Kasumi-1 (cell line): ENCODE results near the gene SEC14L2.
A peak's percentile ranks its signal among the peaks of the same experiment; 100 is the strongest.
"Not testable (repeated sequence)": the region's sequence is repeated elsewhere in the genome, so short reads cannot be mapped to it uniquely, and the experiment has no call there.

Source experiments
- DNase-seq, 2 experiments: peaks; one replicate each; lab custom pipeline; 2025; lab: John Stamatoyannopoulos, UW

The SEC14L2 gene

DNA sequence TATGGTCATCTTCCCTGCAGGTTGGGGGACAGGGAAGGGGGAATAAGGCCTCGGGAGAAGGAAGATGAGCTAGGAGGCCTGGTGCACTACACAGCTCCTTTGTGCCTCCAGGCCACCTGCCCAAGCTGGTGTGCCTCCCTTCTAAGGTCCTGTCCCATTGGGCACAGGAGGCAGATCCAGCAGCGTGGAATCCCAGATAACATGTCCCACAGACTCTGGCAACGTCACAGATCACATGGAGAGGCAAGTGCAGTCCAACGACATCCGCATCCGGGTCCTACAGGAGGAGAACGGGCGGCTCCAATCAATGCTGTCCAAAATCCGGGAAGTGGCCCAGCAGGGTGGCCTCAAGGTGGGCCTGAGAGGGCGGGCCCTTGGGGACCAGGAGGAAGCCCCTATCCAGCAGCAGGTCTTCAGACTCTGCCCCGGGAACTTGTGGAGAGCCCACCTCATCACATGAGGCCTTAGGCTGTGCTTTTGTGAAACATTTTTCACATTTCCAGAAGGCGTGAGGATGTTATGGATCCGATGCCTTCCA lies 21.4 kb upstream of the SEC14L2 start:
- no peak for DNase-seq

DNA sequence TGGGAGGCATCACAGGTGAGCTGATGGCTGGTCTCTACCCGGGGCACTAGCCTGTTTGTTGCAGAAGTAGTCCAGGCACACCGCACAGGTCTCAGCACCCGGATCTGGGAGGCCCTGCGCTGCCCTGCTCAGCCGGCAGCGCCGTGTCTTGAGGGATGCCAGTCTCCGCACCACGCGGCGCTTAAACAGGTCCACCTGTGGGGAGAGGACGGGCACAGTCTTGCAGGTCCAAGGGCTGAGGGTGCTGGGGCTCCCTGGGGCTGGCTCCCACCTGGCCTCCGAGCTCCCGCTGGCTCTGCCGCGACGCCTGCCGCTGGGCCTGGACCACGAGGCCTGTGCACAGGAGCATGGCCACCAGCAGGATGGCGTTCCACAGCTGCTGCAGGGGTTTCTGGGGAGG lies 16.8 kb upstream of the SEC14L2 start:
- DNase-seq = no peak

DNA sequence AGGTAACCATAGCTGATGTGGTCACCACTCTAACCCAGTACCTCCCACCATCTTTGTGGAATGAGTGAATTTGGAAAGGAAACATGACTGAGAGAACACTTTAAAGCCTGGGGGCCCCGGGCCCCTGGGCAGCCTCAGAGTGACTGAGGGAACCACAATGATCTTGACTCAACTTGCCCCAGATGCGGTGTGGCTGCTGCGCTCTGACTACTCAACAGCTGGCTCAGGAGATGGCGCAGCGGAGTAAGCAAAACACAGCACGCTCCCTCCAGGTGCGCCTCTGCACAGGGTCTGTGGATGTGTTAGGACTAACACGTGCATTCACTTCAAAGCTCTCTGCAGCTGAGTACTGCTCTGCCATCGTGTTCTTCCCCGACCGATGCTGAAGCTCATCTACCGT lies 15.6 kb upstream of the SEC14L2 start:
- no peak for DNase-seq

DNA sequence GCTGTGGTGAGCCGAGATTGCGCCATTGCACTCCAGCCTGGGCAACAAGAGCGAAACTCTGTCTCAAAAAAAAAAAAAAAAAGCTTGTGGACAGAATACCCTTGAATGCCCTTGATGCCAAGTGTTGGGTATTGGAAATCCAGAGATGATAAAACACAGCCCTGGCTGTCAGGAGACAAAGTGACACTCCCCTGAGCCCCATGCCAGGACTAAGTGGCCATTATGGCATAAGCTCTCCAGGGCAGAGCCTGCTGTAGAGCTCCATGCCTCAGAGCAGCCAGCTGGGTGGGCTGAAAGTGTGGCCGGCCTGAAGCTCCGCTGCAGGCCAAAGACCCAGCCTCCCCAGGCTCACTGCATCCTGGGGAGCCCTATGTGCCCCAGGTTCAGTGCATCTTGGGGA lies 14.5 kb upstream of the SEC14L2 start:
- DNase-seq = no peak

DNA sequence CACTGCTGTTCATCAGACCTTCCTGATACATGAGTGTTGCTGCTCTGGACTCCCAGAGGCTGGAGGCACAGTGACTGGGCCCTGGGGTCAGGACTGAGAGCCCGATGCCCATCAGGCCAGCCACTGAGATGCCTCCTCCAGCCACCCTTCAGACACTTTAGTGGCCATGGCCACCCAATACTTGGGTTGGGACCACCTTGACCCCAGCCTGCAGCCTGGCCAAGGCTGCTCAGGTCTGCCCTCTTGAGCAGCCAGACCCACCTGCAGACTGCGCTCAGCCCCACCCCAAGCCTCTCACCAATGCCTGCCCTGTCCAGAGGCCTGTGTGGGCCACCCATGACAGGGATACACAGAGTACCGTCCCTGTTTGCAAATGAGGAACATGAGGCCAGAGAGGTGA lies 13.8 kb upstream of the SEC14L2 start:
- DNase-seq = no peak

DNA sequence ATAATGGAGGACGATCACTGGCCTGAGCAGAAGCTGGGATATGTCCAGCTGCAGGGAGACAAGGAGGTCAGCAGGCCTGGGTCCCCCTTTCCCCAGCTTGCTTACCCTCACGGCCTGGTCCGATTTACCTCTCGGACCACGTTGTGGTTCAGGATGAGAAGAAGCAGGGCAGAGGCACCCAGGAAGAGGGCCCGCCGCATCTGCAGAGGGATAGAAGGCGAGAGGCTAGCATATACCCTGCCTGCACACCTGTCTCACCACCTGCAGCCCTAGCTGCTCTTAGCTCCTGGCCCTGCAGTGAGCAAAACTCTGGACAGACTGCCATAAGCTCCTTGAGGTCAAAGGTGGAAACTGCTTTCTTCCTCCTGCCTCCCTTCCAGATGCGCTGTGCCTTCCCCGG lies 10.9 kb upstream of the SEC14L2 start:
- no peak for DNase-seq

DNA sequence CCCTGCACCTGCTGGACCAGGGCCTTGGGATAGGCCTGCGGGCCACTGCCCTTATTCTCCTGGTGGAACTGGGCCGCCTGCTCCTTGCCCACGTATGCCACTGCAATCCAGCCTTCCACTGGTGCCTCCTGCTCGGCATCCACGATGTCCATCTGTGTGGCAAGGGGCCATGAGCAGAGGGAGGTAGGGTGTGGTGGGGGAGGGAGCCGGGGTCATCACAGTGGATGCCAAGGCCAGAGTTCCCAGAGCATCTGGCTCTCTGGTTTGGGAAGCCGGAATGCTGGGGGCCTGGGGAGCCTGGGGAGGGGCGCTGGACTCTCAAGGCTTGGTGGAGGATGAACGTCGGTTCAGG lies 10.2 kb upstream of the SEC14L2 start:
- DNase-seq = no peak

DNA sequence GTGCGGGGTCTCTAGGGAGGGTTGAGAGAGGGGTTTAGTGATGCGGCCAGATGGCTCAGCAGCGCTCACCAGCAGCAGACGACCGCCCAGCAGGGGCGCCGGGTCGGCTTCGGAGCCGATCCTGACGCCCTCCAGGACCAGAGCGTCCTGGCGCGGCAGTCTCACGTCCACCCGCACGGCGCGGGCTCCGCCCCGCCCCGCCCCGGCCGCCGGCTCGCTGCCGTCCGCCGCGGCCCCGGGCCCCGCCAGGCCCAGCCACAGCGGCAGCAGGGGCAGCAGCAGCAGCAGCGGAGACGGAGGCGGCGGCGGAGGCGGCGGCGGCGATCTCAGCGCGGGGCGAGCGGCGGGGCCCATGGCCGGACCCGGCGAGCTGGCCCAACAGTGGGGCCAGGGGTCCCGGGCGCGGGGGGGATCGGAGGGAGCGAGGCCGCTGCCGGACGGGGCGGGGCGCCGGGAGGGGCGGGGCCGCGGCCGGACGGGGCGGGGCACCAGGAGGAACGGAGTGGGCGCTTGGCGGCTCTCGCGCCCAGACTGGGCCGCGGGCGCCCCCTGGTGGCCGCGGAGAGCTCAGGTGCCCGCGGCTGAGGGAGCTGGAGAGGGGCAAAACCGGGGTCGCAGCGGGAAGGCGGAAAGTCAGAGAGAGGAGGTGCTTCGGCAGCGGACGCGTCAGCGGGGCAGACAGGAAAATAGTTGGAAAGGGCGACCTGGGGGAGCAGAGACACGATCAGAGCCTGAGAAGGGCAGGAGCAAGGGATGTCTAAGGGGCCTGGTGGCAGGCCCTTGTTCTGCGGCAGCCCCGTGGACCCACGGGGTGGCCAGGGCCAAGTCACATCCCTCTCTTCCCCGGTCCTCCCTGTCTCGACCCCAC lies 9.6 kb upstream of the SEC14L2 start, which contains the start of gene RNF215:
Gene RNF215, minus strand, starts transcription at position 452 of the 868 bp plus-strand sequence. Its CDS starts 98 bp downstream, at position 354.
- peak; percentile 64 to 78 for DNase-seq

DNA sequence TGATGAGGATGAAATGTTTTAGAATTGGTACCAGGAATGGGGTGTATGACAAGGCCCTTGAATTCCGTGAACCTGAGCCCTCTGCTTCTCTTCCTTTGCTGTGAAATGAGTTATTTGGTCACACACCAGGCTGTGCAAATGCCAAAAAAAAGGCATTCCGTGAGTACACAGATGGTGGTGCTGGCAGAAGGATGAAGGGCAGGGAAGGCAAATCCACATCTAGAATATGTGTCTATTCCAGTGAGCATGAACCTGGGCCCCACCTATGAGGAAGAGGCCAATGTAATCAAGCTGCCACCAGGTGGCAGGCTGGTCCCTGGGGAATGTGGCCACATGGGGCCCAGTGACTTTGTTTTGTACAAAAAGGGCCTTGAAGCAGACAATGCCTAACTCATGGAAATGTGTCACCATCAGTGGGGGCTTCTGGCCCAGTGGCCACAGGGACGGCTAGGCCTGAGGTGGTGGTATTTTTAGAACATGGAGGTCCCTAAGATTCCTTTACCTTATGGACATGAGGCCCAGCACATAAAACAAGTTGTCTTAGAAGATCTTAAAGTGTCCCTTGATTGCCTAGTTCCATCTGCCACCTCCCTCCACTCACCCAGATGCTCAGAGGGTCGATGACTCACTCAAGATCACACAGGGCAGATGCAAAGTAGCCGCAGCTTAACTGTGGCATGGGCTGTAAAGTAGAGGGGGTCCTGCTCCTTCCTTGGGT lies 5.7 kb upstream of the SEC14L2 start:
- peak; percentile 65 to 76 for DNase-seq

DNA sequence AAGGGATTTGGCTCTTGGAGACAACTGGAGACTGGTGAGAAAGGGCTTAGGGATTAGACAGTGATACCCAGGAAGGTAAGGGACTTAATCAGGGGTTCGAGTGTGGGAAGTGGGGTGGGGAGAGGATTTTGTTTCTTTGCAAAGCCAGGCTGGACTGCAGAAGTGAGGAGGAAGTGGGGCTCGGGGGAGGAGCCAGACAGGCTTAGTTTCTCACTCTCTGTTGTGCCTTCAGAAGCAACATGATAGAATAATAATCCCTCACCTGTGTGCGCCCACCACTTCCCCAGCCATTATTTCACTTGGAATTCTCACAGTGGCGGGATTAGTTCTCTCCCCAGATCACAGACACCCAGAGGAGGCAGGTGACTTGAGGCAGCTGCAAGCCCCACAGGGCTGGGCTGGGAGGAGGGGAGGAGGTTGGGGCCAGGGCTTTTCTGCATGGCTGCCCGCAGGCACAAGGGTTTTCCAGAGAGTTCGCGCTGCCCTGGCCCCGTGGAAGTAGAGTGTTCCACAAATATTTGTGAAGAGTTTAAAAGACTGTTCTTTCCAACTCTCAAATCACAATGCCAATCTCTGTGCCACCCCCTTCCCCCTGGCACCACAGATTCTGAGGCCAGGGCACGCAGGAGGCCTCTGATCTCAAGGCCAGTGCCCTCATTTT lies 4.0 kb upstream of the SEC14L2 start:
- peak; percentile 11 to 15 for DNase-seq

DNA sequence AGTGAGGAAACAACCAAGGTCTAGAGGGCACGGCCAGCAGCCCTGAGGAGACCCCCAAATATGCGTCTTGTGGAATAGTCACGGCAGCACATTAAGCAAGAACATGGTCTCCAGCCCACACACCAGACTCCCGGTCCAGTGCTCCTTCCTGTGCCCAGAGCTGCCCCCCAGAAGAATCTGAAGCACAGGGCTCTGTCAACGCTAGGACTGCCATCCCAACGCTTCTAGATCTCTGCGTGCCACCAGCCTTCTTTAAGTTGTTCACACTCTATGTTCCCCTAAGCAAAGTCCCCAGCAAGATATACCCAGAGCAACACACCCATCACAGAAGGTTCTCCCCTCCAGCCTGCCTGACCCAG lies 3.5 kb upstream of the SEC14L2 start:
- no peak for DNase-seq

DNA sequence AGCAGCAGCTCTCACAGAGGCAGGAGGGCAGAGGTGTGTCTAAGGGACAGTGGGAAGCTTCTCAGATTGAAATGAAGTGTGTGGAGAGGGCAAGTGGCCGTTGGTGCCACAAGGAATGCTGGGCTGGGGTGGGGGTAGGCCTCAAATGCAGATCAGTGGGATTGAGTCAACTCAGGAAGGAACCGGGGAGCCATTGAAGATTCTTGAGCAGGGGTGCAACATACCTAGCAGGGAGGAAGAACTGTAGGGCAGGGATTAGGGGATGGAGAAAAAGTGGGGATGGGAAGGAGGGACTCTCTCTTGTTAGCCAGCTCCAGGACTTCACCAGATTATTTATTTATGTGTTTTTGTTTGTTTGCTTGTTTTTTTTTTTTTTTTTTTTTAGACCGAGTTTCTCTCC lies 2.9 kb upstream of the SEC14L2 start:
- no peak for DNase-seq

DNA sequence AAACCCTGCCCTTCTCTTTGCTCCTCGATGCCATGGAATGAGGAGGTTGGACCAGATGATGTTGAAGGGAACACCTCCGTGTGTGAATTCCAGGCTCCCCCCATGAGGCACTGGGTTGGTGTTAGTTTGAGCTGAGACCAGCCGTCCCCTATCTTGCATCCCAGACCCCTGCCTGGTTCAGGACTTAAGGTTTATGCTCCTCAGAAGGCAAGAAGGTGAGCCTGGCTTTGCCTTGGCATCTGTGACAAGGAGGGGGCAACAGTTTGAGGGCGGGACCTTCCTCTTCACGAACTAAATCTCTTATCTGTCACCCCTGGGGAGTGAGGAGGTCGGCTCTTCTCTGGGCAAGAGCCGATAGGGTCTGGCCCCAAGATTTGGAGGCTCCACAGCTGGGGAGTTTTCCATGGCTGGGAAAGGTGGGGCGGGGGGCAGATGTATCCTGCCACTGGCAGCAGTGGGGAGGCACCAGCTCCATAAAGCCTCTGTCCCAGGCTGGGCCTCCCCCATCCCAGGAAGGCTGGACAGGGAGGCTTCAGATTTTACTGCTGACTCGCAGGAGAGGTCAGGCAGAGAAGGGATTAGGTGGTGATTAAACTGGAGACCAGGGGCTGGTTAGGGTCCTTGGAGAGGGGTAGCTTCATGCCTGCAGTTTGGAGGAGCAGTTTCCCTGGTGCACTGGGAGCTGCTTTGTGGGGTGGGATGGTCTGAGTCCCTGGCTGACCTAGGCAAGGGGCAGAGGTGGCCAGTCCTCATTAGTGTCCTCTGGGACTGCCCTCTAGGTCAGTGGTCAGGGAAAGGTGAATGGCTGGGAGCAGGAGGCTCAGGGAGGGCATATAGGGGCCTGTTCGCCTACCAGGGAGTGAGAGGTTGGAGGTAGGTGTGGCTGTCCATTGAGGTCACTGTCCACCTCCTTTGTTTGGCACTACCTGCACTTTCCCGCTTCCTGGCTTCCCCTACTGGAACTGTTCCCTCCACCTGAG lies 1.1 kb downstream of the SEC14L2 start:
- DNase-seq = no peak

DNA sequence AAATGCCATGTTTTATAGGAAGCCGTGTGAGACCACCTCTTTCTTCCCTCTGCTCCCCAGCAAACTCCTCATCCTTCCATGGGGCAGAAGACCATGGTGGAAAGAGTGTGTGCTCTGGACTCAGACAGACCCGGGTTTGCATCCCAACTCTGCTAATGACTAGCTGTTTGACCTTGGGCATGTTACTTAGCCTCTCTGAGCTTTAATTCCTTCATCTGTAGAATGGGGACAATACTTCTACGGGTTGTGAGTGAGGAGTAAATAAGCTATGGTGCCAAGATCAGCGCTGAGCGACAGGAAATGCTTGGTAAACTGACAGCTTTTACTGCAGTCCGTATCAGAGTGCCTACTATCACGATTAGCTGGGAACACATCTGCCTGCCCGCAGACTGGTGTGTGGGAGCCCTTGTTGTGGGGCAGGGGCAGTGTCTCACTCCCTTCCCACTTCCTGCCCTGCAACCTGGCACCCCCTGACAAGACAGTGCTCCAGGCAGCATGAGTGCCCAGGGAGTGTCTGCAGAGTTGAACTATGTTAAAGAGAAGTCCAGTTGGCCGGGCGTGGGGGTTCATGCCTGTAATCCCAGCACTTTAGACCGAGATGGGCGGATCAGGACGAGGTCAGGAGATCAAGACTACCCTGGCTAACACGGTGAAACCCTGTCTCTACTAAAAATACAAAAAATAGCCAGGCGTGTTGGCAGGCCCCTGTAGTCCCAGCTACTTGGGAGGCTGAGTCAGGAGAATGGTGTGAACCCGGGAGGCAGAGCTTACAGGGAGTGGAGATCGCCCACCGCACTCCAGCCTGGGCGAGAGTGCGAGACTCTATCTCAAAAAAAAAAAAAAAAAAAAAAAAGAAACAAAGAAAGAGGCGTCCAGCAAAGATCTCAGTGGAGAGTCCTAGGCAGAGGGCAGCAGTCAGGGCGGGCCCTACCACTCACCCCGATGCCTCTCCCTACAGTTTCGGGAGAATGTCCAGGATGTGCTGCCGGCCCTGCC lies 2.2 kb downstream of the SEC14L2 start:
- no peak for DNase-seq

DNA sequence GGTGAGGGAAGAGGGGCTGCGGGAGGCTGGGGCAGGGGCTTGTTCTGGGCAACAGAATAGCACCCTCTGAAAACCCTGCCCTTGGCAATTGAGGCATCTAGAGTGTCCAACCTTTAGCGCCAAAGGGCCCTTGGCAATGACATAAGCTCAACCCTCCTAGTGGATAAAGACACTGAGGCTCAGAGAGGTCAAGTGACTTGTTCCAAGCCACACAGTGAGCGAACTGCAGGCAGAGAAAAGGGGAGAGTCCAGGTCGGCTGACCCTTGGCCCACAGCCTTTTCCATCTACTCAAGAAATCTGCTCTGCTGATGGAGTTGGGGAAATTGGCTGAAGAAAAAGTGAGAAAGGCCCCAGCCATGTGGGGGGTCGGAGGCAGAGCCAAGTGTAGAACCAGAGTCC lies 2.9 kb downstream of the SEC14L2 start:
- DNase-seq = no peak

DNA sequence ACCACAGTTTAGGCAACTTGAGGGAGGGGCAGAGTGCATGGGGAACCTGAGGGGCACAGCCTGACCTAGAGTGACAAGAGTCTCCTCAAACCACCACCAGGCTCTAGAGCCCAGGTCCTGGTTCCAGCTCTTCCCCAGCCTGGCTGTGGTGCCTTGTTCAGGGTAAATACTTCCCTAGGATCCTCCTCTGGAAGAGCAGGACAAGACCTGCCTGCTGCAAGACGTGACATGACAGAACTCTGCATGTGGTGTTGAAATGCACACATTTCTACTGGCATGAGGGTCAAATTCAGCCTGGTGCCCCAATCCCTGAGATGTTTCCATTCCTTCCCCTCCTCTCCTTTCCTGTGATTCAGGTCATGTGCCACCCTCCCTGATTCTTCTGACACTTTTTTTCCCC lies 3.3 kb downstream of the SEC14L2 start:
- no peak for DNase-seq

DNA sequence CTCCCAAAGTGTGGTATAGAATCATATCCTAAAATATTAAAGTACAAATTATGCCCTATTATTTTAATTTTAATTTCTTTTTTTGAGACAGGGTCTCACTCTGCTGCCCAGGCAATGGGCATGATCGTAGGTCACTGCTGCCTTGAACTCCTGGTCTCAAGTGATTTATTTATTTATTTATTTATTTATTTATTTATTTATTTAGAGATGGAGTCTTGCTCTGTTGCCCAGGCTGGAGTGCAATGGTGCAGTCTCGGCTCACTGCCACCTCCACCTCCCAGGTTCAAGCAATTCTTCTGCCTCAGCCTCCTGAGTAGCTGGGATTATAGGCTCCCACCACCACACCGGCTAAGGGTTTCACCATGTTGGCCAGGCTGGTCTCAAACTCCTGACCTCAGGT lies 4.2 kb downstream of the SEC14L2 start:
- not testable (repeated sequence) for DNase-seq

DNA sequence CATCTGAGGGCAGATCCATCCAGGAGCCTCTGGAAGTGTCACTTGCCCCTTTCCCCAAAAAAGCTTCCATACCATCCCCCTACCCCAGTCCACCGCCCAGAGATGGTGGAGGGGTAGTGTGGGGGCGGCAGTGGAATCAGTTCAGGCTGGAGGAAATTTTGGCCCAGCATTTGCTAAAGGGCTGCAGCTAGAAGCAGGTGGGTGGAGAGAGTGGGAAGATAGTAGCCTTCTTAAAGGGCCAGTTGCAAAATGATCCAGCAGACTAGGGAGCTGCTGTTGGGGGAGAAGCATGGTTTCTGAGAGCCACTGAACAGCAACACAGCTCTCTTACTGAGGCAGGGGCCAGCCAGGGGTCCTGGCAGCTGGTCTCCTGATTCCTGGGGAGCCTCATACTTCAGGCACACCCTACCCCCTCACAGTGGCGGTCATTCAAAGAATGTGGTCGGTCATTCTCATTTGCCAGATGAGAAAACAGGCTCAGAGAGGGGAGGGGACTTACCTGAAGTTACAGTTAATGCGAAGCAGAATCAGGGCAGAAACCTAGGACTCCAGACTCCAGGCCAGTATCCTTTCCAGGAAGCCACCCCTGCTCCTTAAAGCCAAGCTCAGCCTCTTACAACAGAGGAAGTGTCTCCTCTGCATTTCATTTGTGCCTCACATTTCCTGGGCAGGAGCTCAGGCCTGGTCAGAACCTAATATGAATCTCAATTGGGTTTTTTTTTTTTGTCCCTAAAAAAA lies 5.4 kb downstream of the SEC14L2 start:
- peak; percentile 34 to 42 for DNase-seq

DNA sequence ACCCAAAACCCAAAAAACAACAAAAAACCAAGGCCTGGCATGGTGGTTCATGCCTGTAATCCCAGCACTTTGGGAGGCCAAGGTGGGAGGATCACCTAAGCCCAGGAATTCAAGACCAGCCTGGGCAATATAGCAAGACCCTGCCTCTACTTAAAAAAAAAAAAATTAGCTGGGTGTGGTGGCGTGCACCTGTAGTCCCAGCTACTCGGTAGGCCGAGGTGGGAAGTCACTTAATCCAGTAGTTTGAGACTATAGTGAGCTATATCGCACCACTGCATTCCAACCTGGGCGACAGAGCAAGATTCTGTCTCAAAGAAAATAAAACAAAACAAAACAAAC lies 5.9 kb downstream of the SEC14L2 start:
- DNase-seq = not testable (repeated sequence)

DNA sequence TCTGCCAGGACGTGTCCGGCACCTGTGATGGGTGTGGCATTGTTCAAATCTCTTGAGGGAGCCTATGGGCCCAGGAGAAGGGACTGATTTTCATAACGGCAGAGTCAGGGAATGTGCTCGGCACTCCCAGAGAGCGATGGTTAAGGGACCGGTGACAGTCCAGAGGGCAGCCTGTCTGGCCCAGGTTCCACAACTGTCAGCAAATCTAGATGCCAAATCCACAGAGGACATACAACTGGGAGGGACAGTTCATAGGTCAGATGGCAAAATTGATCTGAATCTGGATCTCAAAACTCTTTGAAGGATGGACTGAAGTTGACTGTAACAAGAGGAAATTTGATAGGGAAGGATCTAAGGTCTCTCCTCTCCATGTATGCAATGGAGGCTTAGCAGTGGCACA lies 7.5 kb downstream of the SEC14L2 start:
- no peak for DNase-seq
